ENCODE data around the gene DIO1. TPM values are rescaled to one million over a fixed set of nuclear protein-coding genes. Genes with fewer than 3 reads are reported as not detected.

Gene DIO1
- polyA plus RNA-seq, 1 donor from 2014 or later = not detected

DNA sequence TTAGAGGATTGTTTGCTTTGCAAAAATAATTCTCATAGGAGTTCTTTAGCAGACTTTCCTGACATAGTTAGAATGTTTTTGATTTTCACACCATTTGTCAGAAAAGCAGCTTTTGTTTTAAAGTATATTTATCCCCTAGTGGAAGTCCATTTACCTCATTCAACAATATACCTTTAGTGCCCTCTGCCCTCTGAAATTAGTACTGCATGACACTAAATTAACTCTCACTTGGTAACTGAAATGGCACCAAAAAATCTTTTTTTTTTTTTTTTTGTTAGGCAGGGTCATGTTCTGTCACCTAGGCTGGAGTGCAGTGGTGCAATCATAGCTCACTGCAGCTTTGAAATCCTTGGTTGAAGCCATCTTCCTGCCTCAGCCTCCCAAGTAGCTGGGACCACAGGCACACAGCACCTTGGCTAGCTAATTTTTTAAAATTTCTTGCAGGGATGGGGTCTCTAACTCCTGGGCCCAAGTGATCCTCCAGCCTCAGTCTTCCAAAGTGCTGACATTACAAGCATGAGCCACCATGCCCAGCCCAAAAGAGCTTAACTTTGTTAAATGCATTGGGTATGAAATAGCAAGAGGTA, 65.8 kb downstream of the DIO1 start:
- H3K36me3 ChIP-seq (ENCODE audit: insufficient read depth, low read length) = no peaks in the 10 kb centered on the region
- no peak overlapping the region for H2AFZ ChIP-seq (ENCODE audit: low read depth, low read length)

More for the DNA sequence above, 65.8 kb downstream of the DIO1 start:
- Histone ChIP-seq H3K4me3 (ENCODE audit: low read length) (no peak overlapping the region), H3K4me2 (ENCODE audit: low read length) (no peak overlapping the region), H3F3A (ENCODE audit: insufficient read depth, low read length, poor library complexity, severe bottlenecking) (no peaks in the 10 kb centered on the region), H3K79me2 (replicated peaks; ENCODE audit: insufficient read depth, low read length) (no peaks in the 10 kb centered on the region), H3K9me3 (ENCODE audit: low read length) (no peaks in the 10 kb centered on the region), H3K27me3 (ENCODE audit: insufficient read depth, low read depth, low read length) (no peaks in the 10 kb centered on the region), H3K9ac (ENCODE audit: low read length) (no peak overlapping the region), H3K27ac (ENCODE audit: low read length) (no peak overlapping the region), H3K9me2 (ENCODE audit: insufficient read depth, low read length) (no peaks in the 10 kb centered on the region), H4K20me1 (ENCODE audit: insufficient read depth) (no peaks in the 10 kb centered on the region)
- peak; percentile 78 for TF ChIP-seq SMC3 (conservative IDR thresholded peaks at IDR 0.05; ENCODE audit: poor library complexity)
- TF ChIP-seq, protein P1, sequence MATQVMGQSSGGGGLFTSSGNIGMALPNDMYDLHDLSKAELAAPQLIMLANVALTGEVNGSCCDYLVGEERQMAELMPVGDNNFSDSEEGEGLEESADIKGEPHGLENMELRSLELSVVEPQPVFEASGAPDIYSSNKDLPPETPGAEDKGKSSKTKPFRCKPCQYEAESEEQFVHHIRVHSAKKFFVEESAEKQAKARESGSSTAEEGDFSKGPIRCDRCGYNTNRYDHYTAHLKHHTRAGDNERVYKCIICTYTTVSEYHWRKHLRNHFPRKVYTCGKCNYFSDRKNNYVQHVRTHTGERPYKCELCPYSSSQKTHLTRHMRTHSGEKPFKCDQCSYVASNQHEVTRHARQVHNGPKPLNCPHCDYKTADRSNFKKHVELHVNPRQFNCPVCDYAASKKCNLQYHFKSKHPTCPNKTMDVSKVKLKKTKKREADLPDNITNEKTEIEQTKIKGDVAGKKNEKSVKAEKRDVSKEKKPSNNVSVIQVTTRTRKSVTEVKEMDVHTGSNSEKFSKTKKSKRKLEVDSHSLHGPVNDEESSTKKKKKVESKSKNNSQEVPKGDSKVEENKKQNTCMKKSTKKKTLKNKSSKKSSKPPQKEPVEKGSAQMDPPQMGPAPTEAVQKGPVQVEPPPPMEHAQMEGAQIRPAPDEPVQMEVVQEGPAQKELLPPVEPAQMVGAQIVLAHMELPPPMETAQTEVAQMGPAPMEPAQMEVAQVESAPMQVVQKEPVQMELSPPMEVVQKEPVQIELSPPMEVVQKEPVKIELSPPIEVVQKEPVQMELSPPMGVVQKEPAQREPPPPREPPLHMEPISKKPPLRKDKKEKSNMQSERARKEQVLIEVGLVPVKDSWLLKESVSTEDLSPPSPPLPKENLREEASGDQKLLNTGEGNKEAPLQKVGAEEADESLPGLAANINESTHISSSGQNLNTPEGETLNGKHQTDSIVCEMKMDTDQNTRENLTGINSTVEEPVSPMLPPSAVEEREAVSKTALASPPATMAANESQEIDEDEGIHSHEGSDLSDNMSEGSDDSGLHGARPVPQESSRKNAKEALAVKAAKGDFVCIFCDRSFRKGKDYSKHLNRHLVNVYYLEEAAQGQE (IDR thresholded peaks at IDR 0.05; ENCODE audit: borderline replicate concordance) = no peak
- no peak for TF ChIP-seq EZH2 (IDR thresholded peaks at IDR 0.05; ENCODE audit: borderline replicate concordance, insufficient read depth, low read length, poor library complexity, severe bottlenecking)
- no peak for TF ChIP-seq EP300 (conservative IDR thresholded peaks at IDR 0.05; ENCODE audit: poor library complexity, severe bottlenecking)
- TF ChIP-seq CTCF (IDR thresholded peaks at IDR 0.05; ENCODE audit: poor library complexity, severe bottlenecking) = peak; percentile 73
- TF ChIP-seq RAD21 (conservative IDR thresholded peaks at IDR 0.05) = peak; percentile 69
- TF ChIP-seq POLR2AphosphoS5 (IDR thresholded peaks at IDR 0.05) = no peak
- TF ChIP-seq MXI1 (conservative IDR thresholded peaks at IDR 0.05; ENCODE audit: poor library complexity, severe bottlenecking) = no peak

Other genes starting within 250 kb of the DIO1 start
- not detected in 2 replicates for gene GLIS1, start 155.0 kb upstream of the DIO1 start, polyA plus RNA-seq
- 18.0 and 18.3 TPM in 2 replicates for gene NDC1, start 55.9 kb upstream of the DIO1 start, polyA plus RNA-seq
- 45.0 and 52.6 TPM in 2 replicates for gene YIPF1, start 4.4 kb upstream of the DIO1 start, polyA plus RNA-seq
- gene IFT25, start 51.5 kb downstream of the DIO1 start, polyA plus RNA-seq = 92.4 and 106 TPM in 2 replicates
- gene LRRC42, start 52.2 kb downstream of the DIO1 start, polyA plus RNA-seq = 23.9 and 24.8 TPM in 2 replicates
- gene LDLRAD1, start 124.0 kb downstream of the DIO1 start, polyA plus RNA-seq = not detected in 2 replicates
- 303 and 328 TPM in 2 replicates for gene TMEM59, start 159.0 kb downstream of the DIO1 start, polyA plus RNA-seq
- 4.0 and 4.4 TPM in 2 replicates for gene TCEANC2, start 159.4 kb downstream of the DIO1 start, polyA plus RNA-seq